ENCODE results near the gene SPATA33.
"Not testable (repeated sequence)": the region's sequence is repeated elsewhere in the genome, so short reads cannot be mapped to it uniquely, and the experiment has no call there.

Gene SPATA33

DNA sequence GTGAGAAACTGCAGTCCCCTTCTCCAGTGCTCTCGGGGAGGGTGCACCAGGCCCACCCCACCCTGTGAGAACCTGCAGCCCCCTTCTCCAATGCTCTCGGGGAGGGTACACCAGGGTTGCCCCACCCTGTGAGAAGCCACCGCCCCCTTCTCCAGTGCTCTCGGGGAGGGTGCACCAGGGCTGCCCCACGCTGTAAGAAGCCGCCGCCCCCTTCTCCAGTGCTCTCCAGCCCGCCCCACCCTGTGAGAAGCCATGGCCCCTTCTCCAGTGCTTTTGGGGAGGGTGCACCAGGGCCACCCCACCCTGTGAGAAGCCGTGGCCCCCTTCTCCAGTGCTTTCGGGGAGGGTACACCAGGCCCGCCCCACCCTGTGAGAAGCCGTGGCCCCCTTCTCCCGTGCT lies 12.1 kb downstream of the SPATA33 start:
- H3K9me3 ChIP-seq (ENCODE audit: insufficient read depth, low read depth, low read length), result peaks cover 11% of the 10 kb centered on the region; the same call in 1 of the 2 replicates
- no peak overlapping the region for H3K4me3 ChIP-seq (ENCODE audit: low read length)
- peaks cover 7% of the 10 kb centered on the region; the same call in 1 of the 2 replicates for H3K36me3 ChIP-seq (ENCODE audit: insufficient read depth, low read length)
- 87% methylated on average over 13 of the region's 13 CpGs for whole genome bisulfite sequencing
- no peak overlapping the region for H3K9ac ChIP-seq (ENCODE audit: low read depth, low read length)
- H3K27ac ChIP-seq (ENCODE audit: low read depth, low read length), result no peak overlapping the region
- no peaks in the 10 kb centered on the region for H3K27me3 ChIP-seq (ENCODE audit: insufficient read depth, low read length)
- H3K4me1 ChIP-seq (ENCODE audit: insufficient read depth, low read length), result no peaks in the 10 kb centered on the region

DNA sequence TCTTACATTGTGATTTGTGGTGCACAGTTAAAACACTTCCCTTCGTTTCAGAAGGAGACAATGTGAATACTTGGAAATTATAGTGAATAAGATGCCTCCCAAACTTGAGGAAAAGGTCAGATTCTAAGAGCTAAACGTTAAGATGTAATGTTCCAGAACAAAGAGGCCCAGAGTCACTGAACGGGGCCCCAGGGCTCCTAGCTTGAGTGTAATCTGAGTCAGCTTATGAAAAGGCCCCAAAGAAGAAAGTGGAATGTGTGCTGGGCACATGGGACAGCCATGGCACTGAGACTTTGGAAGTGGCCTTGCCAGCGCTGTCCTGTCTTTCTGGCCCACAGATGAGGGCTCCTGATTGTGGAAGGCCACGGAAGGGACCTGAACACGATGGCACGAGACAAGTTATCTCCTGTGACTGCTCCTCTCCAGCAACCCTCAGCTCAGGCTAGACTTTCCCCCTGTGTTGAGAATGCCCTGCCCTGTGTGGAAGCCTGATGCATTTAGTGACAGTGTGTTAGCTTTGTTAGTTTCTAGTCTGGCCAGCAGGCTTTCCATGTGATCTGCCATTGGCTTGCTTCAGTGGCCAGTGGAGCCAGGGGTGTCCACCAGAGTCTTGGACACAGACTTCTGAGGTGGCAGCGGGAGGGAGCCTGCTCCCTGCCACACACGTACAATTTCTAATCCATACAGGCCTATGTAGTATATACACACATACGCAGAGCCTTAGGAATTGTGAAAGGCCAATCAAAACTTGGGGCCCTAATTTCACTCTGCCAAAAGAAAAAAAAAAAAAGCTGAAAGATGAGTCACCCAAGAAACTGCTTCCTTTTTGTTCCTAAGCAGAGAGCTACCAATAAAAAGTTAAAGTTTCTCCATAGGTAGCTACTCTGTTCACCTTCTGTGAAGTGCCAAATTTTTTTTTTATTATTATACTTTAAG lies 13.1 kb downstream of the SPATA33 start:
- Histone ChIP-seq H3K9ac (ENCODE audit: low read depth, low read length) (no peak overlapping the region), H3K27me3 (ENCODE audit: insufficient read depth, low read length) (no peaks in the 10 kb centered on the region), H3K4me3 (ENCODE audit: low read length) (no peak overlapping the region), H3K36me3 (ENCODE audit: insufficient read depth, low read length) (peaks cover 5% of the 10 kb centered on the region; the same call in 1 of the 2 replicates), H3K27ac (ENCODE audit: low read depth, low read length) (no peak overlapping the region), H3K9me3 (ENCODE audit: insufficient read depth, low read depth, low read length) (peaks cover 9% of the 10 kb centered on the region; the same call in 1 of the 2 replicates), H3K4me1 (ENCODE audit: insufficient read depth, low read length) (no peaks in the 10 kb centered on the region)
- 91% methylated on average over 10 of the region's 10 CpGs for WGBS

DNA sequence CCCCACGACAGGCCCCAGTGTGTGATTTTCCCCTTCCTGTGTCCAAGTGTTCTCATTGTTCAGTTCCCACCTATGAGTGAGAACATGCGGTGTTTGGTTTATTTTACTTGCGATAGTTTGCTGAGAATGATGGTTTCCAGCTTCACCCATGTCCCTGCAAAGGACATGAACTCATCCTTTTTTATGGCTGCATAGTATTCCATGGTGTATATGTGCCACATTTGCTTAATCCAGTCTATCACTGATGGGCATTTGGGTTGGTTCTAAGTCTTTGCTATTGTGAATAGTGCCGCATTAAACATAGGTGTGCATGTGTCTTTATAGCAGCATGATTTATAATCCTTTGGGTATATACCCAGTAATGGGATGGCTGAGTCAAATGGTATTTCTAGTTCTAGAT lies 13.9 kb downstream of the SPATA33 start:
- not testable (repeated sequence) for H3K27ac ChIP-seq (ENCODE audit: low read depth, low read length); H3K36me3 ChIP-seq (ENCODE audit: insufficient read depth, low read length); H3K4me1 ChIP-seq (ENCODE audit: insufficient read depth, low read length); H3K9ac ChIP-seq (ENCODE audit: low read depth, low read length); H3K9me3 ChIP-seq (ENCODE audit: insufficient read depth, low read depth, low read length); H3K4me3 ChIP-seq (ENCODE audit: low read length); H3K27me3 ChIP-seq (ENCODE audit: insufficient read depth, low read length)
- 100% methylated on average over 4 of the region's 4 CpGs for WGBS

DNA sequence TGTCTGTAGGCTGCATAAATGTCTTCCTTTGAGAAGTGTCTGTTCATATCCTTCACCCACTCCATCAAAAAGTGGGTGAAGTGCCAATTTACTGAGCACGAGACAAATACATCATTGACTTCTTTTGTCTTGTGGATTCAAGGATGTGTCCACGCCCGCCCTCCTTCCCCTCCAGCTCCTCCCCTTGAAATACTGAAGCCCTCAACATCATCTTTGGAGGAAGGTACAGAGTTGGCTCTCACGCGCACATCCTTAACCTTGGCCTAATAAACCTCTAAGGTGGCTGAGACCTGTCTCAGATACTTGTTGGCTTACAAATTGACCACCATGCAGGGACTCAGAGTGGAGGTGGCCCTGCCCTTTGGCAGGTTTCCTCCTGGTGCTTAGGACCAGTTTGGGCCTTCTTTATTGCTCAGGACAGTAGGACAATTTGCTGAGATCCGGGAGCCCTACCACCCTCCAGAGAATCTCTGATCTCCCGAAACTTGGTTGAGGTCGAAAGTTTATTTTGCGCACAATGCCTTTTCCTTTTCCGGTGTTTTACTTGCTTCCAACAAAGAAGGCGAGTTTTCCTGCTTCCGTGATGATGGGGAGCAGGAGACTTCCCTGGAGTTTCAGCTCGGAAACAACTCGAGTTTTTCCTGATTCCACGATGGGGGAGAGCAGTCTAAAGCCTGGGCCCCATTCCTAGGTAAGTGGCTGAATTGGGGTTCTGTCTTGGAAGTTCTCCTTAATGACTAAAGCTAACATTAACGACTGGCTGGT lies 14.7 kb downstream of the SPATA33 start:
- H3K9me3 ChIP-seq (ENCODE audit: insufficient read depth, low read depth, low read length), result peaks cover 7% of the 10 kb centered on the region; the same call in 1 of the 2 replicates
- WGBS, result 93% methylated on average over 16 of the region's 16 CpGs
- H3K36me3 ChIP-seq (ENCODE audit: insufficient read depth, low read length), result peaks cover 4% of the 10 kb centered on the region; the same call in 1 of the 2 replicates
- H3K9ac ChIP-seq (ENCODE audit: low read depth, low read length), result no peak overlapping the region
- no peaks in the 10 kb centered on the region for H3K27me3 ChIP-seq (ENCODE audit: insufficient read depth, low read length)
- H3K4me1 ChIP-seq (ENCODE audit: insufficient read depth, low read length), result no peaks in the 10 kb centered on the region
- no peak overlapping the region for H3K27ac ChIP-seq (ENCODE audit: low read depth, low read length)
- no peak overlapping the region for H3K4me3 ChIP-seq (ENCODE audit: low read length)

- no peak overlapping the region for H3K27ac ChIP-seq (ENCODE audit: low read depth, low read length)
- H3K27me3 ChIP-seq (ENCODE audit: insufficient read depth, low read length), result no peaks in the 10 kb centered on the region
- WGBS, result 95% methylated on average over 1 of the region's 2 CpGs
- peaks cover 49% of the 10 kb centered on the region for H3K9me3 ChIP-seq (ENCODE audit: insufficient read depth, low read depth, low read length)
- H3K4me3 ChIP-seq (ENCODE audit: low read length), result no peak overlapping the region
- H3K36me3 ChIP-seq (ENCODE audit: insufficient read depth, low read length), result peaks cover 21% of the 10 kb centered on the region; the same call in 1 of the 2 replicates
- no peaks in the 10 kb centered on the region for H3K4me1 ChIP-seq (ENCODE audit: insufficient read depth, low read length)
- no peak overlapping the region for H3K9ac ChIP-seq (ENCODE audit: low read depth, low read length)
Measured at GRCh38 chr16:89678258-89678657, 20.6 kb downstream of the SPATA33 start.

GRCh38 chr16:89685916-89686315 lies 28.3 kb downstream of the SPATA33 start:
- Histone ChIP-seq H3K27ac (ENCODE audit: low read depth, low read length) (no peak overlapping the region), H3K27me3 (ENCODE audit: insufficient read depth, low read length) (no peaks in the 10 kb centered on the region), H3K4me3 (ENCODE audit: low read length) (no peak overlapping the region), H3K9ac (ENCODE audit: low read depth, low read length) (no peak overlapping the region), H3K9me3 (ENCODE audit: insufficient read depth, low read depth, low read length) (peaks cover 33% of the 10 kb centered on the region), H3K4me1 (ENCODE audit: insufficient read depth, low read length) (peaks cover 7% of the 10 kb centered on the region; the same call in 1 of the 2 replicates), H3K36me3 (ENCODE audit: insufficient read depth, low read length) (peaks cover 46% of the 10 kb centered on the region)
- 90% methylated on average over 1 of the region's 1 CpG for WGBS

GRCh38 chr16:89686520-89687091 lies 29.0 kb downstream of the SPATA33 start, which contains the start of gene CDK10:
Gene CDK10, plus strand, starts transcription at chr16:89686689. Its CDS starts 22 bp downstream, at chr16:89686711.
- no peaks in the 10 kb centered on the region for H3K27me3 ChIP-seq (ENCODE audit: insufficient read depth, low read length)
- peaks cover 28% of the 10 kb centered on the region for H3K9me3 ChIP-seq (ENCODE audit: insufficient read depth, low read depth, low read length)
- H3K36me3 ChIP-seq (ENCODE audit: insufficient read depth, low read length), result peaks cover 51% of the 10 kb centered on the region
- H3K4me3 ChIP-seq (ENCODE audit: low read length), result peak within 1 kb of the TSS; percentile 87
- peak within 1 kb of the TSS; percentile 99 for H3K27ac ChIP-seq (ENCODE audit: low read depth, low read length)
- WGBS, result 1% methylated on average over 67 of the region's 67 CpGs
- peak within 1 kb of the TSS; percentile 95 for H3K9ac ChIP-seq (ENCODE audit: low read depth, low read length)
- H3K4me1 ChIP-seq (ENCODE audit: insufficient read depth, low read length), result peaks cover 7% of the 10 kb centered on the region; the same call in 1 of the 2 replicates

GRCh38 chr16:89687092-89687940 lies 29.7 kb downstream of the SPATA33 start:
- Histone ChIP-seq H3K27me3 (ENCODE audit: insufficient read depth, low read length) (no peaks in the 10 kb centered on the region), H3K27ac (ENCODE audit: low read depth, low read length) (peak overlapping the region; percentile 99), H3K4me1 (ENCODE audit: insufficient read depth, low read length) (peaks cover 7% of the 10 kb centered on the region; the same call in 1 of the 2 replicates), H3K9me3 (ENCODE audit: insufficient read depth, low read depth, low read length) (peaks cover 26% of the 10 kb centered on the region), H3K36me3 (ENCODE audit: insufficient read depth, low read length) (peaks cover 55% of the 10 kb centered on the region), H3K9ac (ENCODE audit: low read depth, low read length) (peak overlapping the region; percentile 95), H3K4me3 (ENCODE audit: low read length) (peak overlapping the region; percentile 87)
- WGBS, result 25% methylated on average over 42 of the region's 42 CpGs

- peaks cover 55% of the 10 kb centered on the region for H3K36me3 ChIP-seq (ENCODE audit: insufficient read depth, low read length)
- no peak overlapping the region for H3K27ac ChIP-seq (ENCODE audit: low read depth, low read length)
- no peak overlapping the region for H3K9ac ChIP-seq (ENCODE audit: low read depth, low read length)
- no peaks in the 10 kb centered on the region for H3K27me3 ChIP-seq (ENCODE audit: insufficient read depth, low read length)
- 94% methylated on average over 5 of the region's 5 CpGs for WGBS
- H3K4me3 ChIP-seq (ENCODE audit: low read length), result no peak overlapping the region
- H3K9me3 ChIP-seq (ENCODE audit: insufficient read depth, low read depth, low read length), result peaks cover 20% of the 10 kb centered on the region
- H3K4me1 ChIP-seq (ENCODE audit: insufficient read depth, low read length), result peaks cover 7% of the 10 kb centered on the region; the same call in 1 of the 2 replicates
Measured at GRCh38 chr16:89688395-89688794, 30.8 kb downstream of the SPATA33 start.

DNA sequence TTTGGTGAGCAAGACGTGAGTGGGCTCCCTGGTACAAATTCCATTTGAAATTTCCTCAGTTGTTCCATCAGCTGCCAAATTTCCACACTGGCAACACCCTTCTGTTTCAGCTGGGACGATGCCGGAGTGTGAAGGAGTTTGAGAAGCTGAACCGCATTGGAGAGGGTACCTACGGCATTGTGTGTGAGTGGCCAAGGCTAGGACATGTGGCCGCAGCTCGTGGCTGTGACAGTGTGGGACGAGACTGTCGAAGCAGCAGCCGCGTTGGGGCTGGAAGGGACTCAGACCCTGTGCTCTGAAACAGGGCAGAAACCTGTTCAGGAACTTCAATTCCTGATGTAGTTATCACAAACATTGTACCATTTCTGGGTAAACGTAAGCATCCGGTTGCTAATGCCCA lies 31.5 kb downstream of the SPATA33 start:
- peaks cover 13% of the 10 kb centered on the region for H3K9me3 ChIP-seq (ENCODE audit: insufficient read depth, low read depth, low read length)
- H3K36me3 ChIP-seq (ENCODE audit: insufficient read depth, low read length), result peaks cover 59% of the 10 kb centered on the region
- H3K27me3 ChIP-seq (ENCODE audit: insufficient read depth, low read length), result no peaks in the 10 kb centered on the region
- 97% methylated on average over 13 of the region's 13 CpGs for WGBS
- H3K4me1 ChIP-seq (ENCODE audit: insufficient read depth, low read length), result peaks cover 7% of the 10 kb centered on the region; the same call in 1 of the 2 replicates
- H3K27ac ChIP-seq (ENCODE audit: low read depth, low read length), result no peak overlapping the region
- no peak overlapping the region for H3K9ac ChIP-seq (ENCODE audit: low read depth, low read length)
- H3K4me3 ChIP-seq (ENCODE audit: low read length), result no peak overlapping the region

All from HUES64 (cell line).